Activated B cell treated with CpG ODN at 0.5 μM for 24 hours (primary cell): ENCODE results near the gene BRIP1. TPM values are rescaled to one million over a fixed set of nuclear protein-coding genes. Genes with fewer than 3 reads are reported as not detected.

Source experiments
- ATAC-seq: fragments of 200-7000 bp; cut with Tn5 transposase; one replicate; pipeline ENCODE4 v1.10.0; 2021; ENCODE audit warnings: low read depth, mild to moderate bottlenecking, moderate library complexity
- CTCF ChIA-PET: fragments of 350-600 bp; sonication (Branson Sonifier 250); formaldehyde crosslinking; loops from one replicate; lab custom pipeline; 2021; ENCODE audit warnings: antibody characterized with exemption; lab: Charles Lee
- POLR2A ChIA-PET: fragments of 350-600 bp; sonication (Branson Sonifier 250); formaldehyde crosslinking; loops from one replicate; lab custom pipeline; 2021; ENCODE audit warnings: antibody characterized with exemption; lab: Charles Lee
- DNase-seq: peaks from one replicate; pipeline ENCODE4 v3.0.0; 2022
- H3K27ac Mint-ChIP-seq: one replicate; pipeline ENCODE4 v1.8.0; 2020; ENCODE audit warnings: mixed read lengths
- H3K27me3 Mint-ChIP-seq: one replicate; pipeline ENCODE4 v1.8.0; 2021; ENCODE audit warnings: mixed read lengths
- H3K36me3 Mint-ChIP-seq: one replicate; pipeline ENCODE4 v1.8.0; 2021; ENCODE audit warnings: low read depth, mixed read lengths
- H3K4me1 Mint-ChIP-seq: one replicate; pipeline ENCODE4 v1.8.0; 2021; ENCODE audit warnings: mixed read lengths
- H3K4me3 Mint-ChIP-seq: one replicate; pipeline ENCODE4 v1.8.0; 2020; ENCODE audit warnings: mild to moderate bottlenecking, mixed read lengths
- H3K9me3 Mint-ChIP-seq: one replicate; pipeline ENCODE4 v1.8.0; 2020; ENCODE audit warnings: mixed read lengths
- CTCF ChIP-seq: fragments of 200-600 bp; IDR thresholded peaks from one replicate; pipeline ENCODE4 v1.8.0; 2022; ENCODE audit warnings: antibody characterized with exemption, mild to moderate bottlenecking
- intact Hi-C: fragments of 100-400 bp; cut with micrococcal nuclease; formaldehyde crosslinking; loops from one replicate; pipeline ENCODE4 v1.15.1; 2024
- total RNA-seq: library from RNA; stranded (reverse); gene quantifications from 2 replicates; pipeline ENCODE4 v1.2.3, GENCODE V29; 2022

BRIP1 gene
- total RNA-seq, 1 donor from 2014 or later: 2.5 TPM

DNA sequence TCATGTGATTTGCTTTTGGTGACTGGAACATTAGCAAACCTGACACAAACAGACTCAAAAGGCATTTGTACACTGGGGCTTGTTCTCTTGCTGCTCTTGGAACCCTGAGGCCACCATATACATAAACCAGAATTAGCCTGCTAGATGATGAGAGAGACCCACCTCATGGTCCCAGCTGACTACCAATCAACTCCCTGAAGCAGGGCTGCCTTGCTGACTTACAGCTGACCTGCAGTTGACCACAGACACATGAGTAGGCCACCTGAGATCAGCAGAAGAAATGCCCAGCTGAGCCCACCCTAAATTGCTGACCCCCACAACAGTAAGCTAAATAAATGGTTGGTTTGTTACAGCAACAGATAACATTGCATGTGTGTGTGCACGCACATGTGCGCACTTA lies 28.7 kb downstream of the BRIP1 start:
- Mint-ChIP-seq H3K27ac (no peak overlapping the region), H3K36me3 (no peaks in the 10 kb centered on the region), H3K4me1 (no peaks in the 10 kb centered on the region), H3K9me3 (no peaks in the 10 kb centered on the region), H3K27me3 (no peaks in the 10 kb centered on the region), H3K4me3 (no peak overlapping the region)
- CTCF ChIA-PET: interaction anchor here (0.6 to 1.7 kb wide), 2 partner anchors 198 to 1114 kb away, joined by 3 to 16 read pairs; no protein-coding TSS in a partner anchor
- DNase-seq: no peak
- ATAC-seq: no peak
- no peak for TF ChIP-seq CTCF
- POLR2A ChIA-PET: no interaction called here
- intact Hi-C loops: no loop called here

GRCh38 chr17:61833536-61834193 lies 29.7 kb downstream of the BRIP1 start:
- DNase-seq (no peak), ATAC-seq (no peak)
- CTCF ChIA-PET: interaction anchor here (0.7 to 1.7 kb wide), 3 partner anchors 9 to 198 kb away, joined by 3 to 16 read pairs (median 4); no protein-coding TSS in a partner anchor
- H3K27me3 Mint-ChIP-seq: no peaks in the 10 kb centered on the region
- intact Hi-C loops: no loop called here
- POLR2A ChIA-PET: no interaction called here
- no peaks in the 10 kb centered on the region for H3K36me3 Mint-ChIP-seq
- no peaks in the 10 kb centered on the region for H3K9me3 Mint-ChIP-seq
- H3K4me3 Mint-ChIP-seq: no peak overlapping the region
- H3K4me1 Mint-ChIP-seq: no peaks in the 10 kb centered on the region
- H3K27ac Mint-ChIP-seq: no peak overlapping the region
- no peak for TF ChIP-seq CTCF

- TF ChIP-seq CTCF: no peak
Measured at GRCh38 chr17:61832463-61832862, 30.9 kb downstream of the BRIP1 start.

GRCh38 chr17:61831099-61831498 lies 32.2 kb downstream of the BRIP1 start:
- Mint-ChIP-seq H3K4me3 (no peak overlapping the region), H3K9me3 (peaks cover 2% of the 10 kb centered on the region)
- POLR2A ChIA-PET: no interaction called here

More at GRCh38 chr17:61832463-61832862, 30.9 kb downstream of the BRIP1 start:
- H3K27ac Mint-ChIP-seq: no peak overlapping the region
- H3K9me3 Mint-ChIP-seq: peaks cover 2% of the 10 kb centered on the region
- no peaks in the 10 kb centered on the region for H3K36me3 Mint-ChIP-seq
- H3K4me1 Mint-ChIP-seq: no peaks in the 10 kb centered on the region
- no peak overlapping the region for H3K4me3 Mint-ChIP-seq
- no peak for DNase-seq
- no peaks in the 10 kb centered on the region for H3K27me3 Mint-ChIP-seq
- ChIA-PET POLR2A (no interaction called here), CTCF (interaction anchor here (1.1 kb wide), 1 partner anchor 197 kb away, joined by 4 read pairs; no protein-coding TSS in a partner anchor)
- intact Hi-C loops: no loop called here
- ATAC-seq: no peak

More at GRCh38 chr17:61831099-61831498, 32.2 kb downstream of the BRIP1 start:
- CTCF ChIA-PET: no interaction called here
- Mint-ChIP-seq H3K27me3 (no peaks in the 10 kb centered on the region), H3K36me3 (no peaks in the 10 kb centered on the region), H3K4me1 (no peaks in the 10 kb centered on the region), H3K27ac (no peak overlapping the region)
- DNase-seq: no peak
- ATAC-seq: no peak
- no peak for TF ChIP-seq CTCF
- intact Hi-C loops: no loop called here
